ENCODE measurements around the gene ZNF778.

Gene ZNF778

DNA sequence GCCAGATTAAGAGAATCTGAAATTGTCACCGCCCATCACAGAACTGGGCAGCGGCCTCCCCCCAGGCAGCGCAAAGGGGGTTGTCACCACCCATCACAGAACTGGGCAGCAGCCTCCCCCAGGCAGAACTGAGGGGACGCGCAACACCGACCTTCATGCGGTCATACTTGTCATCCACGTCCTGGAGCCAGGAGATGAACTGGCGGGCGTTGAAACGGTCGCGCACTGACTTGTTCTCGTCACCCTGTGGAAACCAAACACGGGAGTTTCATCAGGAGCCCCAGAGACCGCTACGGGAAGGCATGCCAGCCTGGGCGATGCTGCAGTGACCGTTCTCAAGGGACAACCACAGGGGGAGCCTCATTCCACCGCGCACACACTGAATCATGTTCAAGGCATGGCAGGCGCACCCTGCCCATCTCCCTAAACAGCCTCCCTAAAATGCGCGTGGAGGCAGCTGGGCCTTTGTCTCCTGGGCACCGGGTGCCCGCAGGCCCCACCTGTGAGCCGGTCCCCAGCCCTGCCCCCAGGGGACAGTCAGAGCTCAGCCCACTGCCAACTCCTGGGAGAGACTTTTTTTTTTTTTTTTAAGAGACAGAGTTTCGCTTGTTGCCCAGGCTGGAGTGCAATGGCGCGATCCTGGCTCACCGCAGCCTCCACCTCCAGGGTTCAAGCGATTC, 53.3 kb downstream of the ZNF778 start:
- no peak overlapping the region for H3K27ac ChIP-seq (ENCODE audit: low read length)
- H3K36me3 ChIP-seq (ENCODE audit: insufficient read depth, low read depth, low read length) = peaks cover 79% of the 10 kb centered on the region
- H3K9me3 ChIP-seq (ENCODE audit: insufficient read depth, low read depth, low read length) = no peaks in the 10 kb centered on the region
- H3K27me3 ChIP-seq (ENCODE audit: insufficient read depth, low read length) = no peaks in the 10 kb centered on the region
- H3K4me1 ChIP-seq (ENCODE audit: insufficient read depth, low read length) = no peaks in the 10 kb centered on the region
- no peak overlapping the region for H3K4me3 ChIP-seq (ENCODE audit: low read length)
- H3K9ac ChIP-seq (ENCODE audit: low read depth, low read length) = no peak overlapping the region

DNA sequence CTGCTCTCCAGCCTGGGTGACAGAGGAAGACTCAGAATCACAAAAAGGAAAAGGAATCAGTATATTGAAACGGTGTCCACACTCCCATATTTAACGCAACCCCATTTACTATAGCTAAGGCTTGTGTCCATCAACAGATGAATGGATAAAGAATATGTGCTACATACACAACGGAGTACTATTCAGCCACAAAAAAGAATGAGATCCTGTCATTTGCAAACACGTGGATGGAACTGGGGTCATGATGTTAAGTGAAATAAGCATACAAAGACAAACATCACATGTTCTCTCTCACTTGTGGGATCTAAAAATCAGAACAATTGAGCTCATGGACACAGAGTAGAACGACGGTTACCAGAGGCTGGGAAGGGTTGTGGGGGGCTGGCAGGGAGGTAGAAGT, 55.1 kb downstream of the ZNF778 start:
- no peaks in the 10 kb centered on the region for H3K9me3 ChIP-seq (ENCODE audit: insufficient read depth, low read depth, low read length)
- H3K4me1 ChIP-seq (ENCODE audit: insufficient read depth, low read length) = no peaks in the 10 kb centered on the region
- no peaks in the 10 kb centered on the region for H3K27me3 ChIP-seq (ENCODE audit: insufficient read depth, low read length)
- no peak overlapping the region for H3K4me3 ChIP-seq (ENCODE audit: low read length)
- H3K9ac ChIP-seq (ENCODE audit: low read depth, low read length) = no peak overlapping the region
- H3K36me3 ChIP-seq (ENCODE audit: insufficient read depth, low read depth, low read length) = peaks cover 81% of the 10 kb centered on the region
- no peak overlapping the region for H3K27ac ChIP-seq (ENCODE audit: low read length)

DNA sequence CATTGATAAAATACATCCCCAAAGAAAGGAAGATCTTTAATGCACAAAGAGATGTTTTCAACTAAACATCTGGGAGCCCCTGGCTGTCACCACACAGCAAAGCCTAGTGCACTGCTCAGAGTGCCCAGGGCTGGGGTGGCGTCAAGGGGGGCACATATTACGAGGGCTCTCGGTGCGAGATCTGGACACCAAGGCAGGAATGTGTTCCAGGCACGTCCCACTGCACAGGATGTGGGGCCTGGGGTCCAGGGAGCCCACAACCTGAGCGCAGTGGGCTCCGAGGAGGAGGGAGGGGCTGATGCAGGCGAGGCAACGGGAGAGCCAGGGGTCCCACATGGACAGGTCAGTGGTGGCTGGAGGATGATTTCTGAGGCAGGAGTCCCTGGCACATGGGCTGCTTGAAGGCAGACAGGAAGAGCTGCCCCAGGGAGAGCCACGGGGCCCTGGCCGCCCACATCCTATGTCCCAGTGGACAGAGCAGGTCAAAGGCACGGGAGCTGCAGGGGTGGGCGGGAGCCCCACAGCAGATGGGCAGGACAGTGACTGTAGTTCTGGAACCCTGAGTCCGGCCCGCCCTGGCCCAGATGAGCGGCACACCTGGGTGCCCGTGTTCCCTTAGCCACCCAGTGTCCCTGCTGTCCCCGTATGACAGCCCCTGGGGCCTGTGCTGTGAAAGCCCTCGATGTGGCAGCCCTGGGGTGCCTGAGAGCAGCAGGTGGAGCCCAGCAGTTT, 56.4 kb downstream of the ZNF778 start:
- no peak overlapping the region for H3K27ac ChIP-seq (ENCODE audit: low read length)
- H3K9me3 ChIP-seq (ENCODE audit: insufficient read depth, low read depth, low read length) = no peaks in the 10 kb centered on the region
- no peaks in the 10 kb centered on the region for H3K4me1 ChIP-seq (ENCODE audit: insufficient read depth, low read length)
- H3K9ac ChIP-seq (ENCODE audit: low read depth, low read length) = no peak overlapping the region
- H3K36me3 ChIP-seq (ENCODE audit: insufficient read depth, low read depth, low read length) = peaks cover 84% of the 10 kb centered on the region
- no peaks in the 10 kb centered on the region for H3K27me3 ChIP-seq (ENCODE audit: insufficient read depth, low read length)
- no peak overlapping the region for H3K4me3 ChIP-seq (ENCODE audit: low read length)

DNA sequence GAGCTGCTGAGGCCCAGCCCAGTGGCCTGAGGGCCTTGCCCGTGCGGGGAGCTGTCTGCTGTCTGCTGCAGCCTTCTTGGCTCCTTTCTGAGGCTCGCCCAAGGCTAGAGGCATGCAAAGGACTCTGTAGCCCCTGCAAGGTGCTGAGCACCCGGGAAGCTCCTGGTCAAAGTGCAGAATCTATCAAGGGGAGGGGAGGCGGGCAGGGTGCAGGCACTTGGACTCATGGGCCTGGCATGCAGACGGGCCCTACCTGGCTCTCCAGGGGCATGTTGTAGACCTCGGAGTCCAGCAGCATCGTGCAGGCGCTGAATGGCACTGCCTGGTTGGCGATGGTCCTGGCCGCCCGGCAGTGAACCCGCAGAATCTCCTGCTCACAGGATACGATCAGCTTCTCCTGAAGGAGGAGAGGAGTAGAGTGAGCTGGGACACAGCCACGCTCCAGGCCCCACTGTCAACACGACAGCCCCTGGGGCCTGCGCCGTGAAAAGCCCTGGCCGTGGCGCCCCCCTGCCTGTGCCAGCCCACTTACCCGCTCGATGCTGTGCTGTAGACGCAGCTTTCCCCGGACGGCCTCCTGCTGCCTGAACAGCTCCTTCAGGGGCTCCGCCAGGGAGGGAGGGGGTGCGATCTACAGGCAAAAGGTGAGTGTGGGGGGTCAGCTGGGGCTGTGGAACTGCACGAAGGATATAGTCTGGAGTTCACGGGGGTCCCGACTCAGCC, 57.2 kb downstream of the ZNF778 start:
- no peak overlapping the region for H3K4me3 ChIP-seq (ENCODE audit: low read length)
- peaks cover 76% of the 10 kb centered on the region for H3K36me3 ChIP-seq (ENCODE audit: insufficient read depth, low read depth, low read length)
- H3K4me1 ChIP-seq (ENCODE audit: insufficient read depth, low read length) = no peaks in the 10 kb centered on the region
- H3K27me3 ChIP-seq (ENCODE audit: insufficient read depth, low read length) = no peaks in the 10 kb centered on the region
- H3K9ac ChIP-seq (ENCODE audit: low read depth, low read length) = no peak overlapping the region
- no peaks in the 10 kb centered on the region for H3K9me3 ChIP-seq (ENCODE audit: insufficient read depth, low read depth, low read length)
- H3K27ac ChIP-seq (ENCODE audit: low read length) = no peak overlapping the region

DNA sequence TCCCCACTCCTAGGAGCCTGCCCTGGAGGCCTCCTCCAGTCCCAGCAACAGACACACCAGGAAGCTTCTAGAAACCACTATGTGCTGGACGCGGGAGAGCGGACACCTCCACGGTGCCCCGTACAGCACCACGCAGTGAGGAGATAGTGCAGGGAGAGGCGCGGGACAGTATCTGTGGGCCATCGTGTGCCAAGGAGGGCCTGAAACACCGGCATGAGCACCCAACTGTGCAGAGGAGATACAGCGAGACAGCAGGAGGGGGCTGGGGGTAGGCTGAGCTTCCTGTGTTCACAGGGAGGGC, 57.7 kb downstream of the ZNF778 start:
- H3K36me3 ChIP-seq (ENCODE audit: insufficient read depth, low read depth, low read length) = peaks cover 71% of the 10 kb centered on the region

DNA sequence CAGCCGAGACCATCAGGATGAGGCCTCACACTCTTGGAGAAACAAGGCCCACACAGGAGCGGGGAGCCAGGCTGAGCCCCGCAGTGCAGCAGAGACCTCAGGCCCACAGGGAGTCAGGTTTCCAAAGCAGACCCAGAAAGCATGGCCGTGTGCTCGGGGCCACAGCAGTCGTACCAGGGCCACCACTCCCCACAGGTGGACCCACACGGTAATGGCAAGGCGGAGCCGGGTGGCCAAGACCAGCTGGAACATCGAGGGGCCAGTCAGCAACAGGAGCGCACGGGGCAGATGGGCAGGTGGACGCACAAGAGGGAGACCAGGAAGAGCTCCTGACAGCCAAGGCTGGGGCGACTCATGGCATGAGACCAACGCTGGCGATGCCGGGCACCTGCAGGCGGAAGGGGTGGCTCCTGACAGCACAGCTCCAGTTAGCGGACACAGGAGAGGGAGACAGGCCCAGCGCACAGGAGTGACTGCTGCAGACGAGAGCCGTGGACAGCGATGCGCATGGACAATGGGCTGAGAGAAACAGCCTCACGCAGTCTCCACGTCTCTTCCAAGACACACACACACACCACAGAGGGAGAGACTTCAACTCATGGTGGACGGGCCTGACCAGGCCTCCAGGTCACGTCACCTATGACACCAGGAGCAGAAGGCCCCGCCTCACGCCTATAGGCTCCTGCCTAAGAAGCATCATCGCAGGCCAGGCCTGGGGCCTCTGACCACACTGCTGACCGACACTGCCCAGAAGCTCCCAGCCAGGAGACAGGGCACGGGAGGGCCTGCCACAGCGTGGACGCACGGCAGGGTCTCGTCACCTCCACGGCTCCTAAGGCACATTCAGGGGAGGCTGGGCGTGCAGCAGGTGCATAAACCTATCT, 58.6 kb downstream of the ZNF778 start:
- Histone ChIP-seq H3K36me3 (ENCODE audit: insufficient read depth, low read depth, low read length) (peaks cover 67% of the 10 kb centered on the region), H3K4me3 (ENCODE audit: low read length) (no peak overlapping the region), H3K4me1 (ENCODE audit: insufficient read depth, low read length) (no peaks in the 10 kb centered on the region)

More for the DNA sequence above, 57.7 kb downstream of the ZNF778 start:
- Histone ChIP-seq H3K27me3 (ENCODE audit: insufficient read depth, low read length) (no peaks in the 10 kb centered on the region), H3K9ac (ENCODE audit: low read depth, low read length) (no peak overlapping the region), H3K4me3 (ENCODE audit: low read length) (no peak overlapping the region), H3K9me3 (ENCODE audit: insufficient read depth, low read depth, low read length) (no peaks in the 10 kb centered on the region), H3K4me1 (ENCODE audit: insufficient read depth, low read length) (no peaks in the 10 kb centered on the region), H3K27ac (ENCODE audit: low read length) (no peak overlapping the region)

DNA sequence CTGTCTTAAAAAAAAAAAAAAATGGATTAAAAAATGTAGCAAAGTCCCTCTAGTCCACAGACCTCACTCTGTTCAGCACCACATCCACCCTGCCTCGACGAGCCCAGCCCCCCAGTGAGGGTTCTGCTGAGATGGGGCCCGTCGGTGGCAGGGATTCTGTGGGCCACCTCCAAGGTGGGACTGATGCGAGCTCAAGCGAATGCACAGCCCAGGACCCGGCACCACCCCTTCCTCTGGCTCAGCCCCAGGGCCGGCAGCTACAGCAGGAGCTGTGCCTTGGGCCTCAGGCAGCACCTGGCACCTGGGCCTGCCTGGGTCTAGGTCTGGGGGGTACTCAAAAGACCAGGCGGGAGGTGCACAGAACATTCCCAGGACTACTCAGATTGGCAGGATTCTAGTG, 59.5 kb downstream of the ZNF778 start:
- Histone ChIP-seq H3K36me3 (ENCODE audit: insufficient read depth, low read depth, low read length) (peaks cover 65% of the 10 kb centered on the region), H3K9ac (ENCODE audit: low read depth, low read length) (no peak overlapping the region)

More for the DNA sequence above, 58.6 kb downstream of the ZNF778 start:
- no peak overlapping the region for H3K9ac ChIP-seq (ENCODE audit: low read depth, low read length)
- no peaks in the 10 kb centered on the region for H3K27me3 ChIP-seq (ENCODE audit: insufficient read depth, low read length)
- no peaks in the 10 kb centered on the region for H3K9me3 ChIP-seq (ENCODE audit: insufficient read depth, low read depth, low read length)
- H3K27ac ChIP-seq (ENCODE audit: low read length) = no peak overlapping the region

DNA sequence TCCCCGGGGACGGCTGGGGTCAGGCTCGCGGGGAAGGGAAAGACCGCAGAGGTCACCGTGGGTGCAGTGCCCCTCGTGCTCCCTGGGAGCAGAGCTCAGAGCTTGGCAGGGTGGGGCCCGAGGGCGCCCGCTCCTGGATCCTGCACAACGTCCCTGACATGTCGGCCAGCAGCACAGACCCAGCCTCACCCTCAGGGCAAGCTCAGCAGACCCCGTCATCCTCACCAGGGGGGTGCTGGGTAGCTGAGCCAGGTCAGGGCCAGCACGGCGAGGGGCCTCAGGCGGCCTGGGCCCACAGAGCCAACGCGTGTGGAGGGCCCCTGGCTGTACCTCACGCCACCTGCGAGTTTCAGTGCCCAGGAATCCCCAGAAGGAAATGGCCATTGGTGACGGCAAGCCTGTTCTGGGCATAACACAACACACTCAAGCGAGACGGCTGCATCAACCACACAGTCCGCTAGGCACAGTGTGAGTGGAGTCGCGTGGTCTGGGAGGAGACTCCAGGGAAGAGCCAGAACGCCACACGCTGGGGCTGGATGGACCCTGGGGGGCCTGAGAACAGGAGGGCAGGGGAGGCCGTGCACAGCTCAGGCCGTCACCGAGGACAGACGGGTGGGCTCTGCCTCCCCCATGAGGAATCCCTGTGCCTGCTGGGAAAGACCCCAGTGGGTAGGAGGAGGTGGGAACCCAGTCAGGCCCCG, 60.3 kb downstream of the ZNF778 start:
- peaks cover 65% of the 10 kb centered on the region for H3K36me3 ChIP-seq (ENCODE audit: insufficient read depth, low read depth, low read length)

More for the DNA sequence above, 59.5 kb downstream of the ZNF778 start:
- Histone ChIP-seq H3K27ac (ENCODE audit: low read length) (no peak overlapping the region), H3K27me3 (ENCODE audit: insufficient read depth, low read length) (no peaks in the 10 kb centered on the region), H3K4me3 (ENCODE audit: low read length) (no peak overlapping the region), H3K9me3 (ENCODE audit: insufficient read depth, low read depth, low read length) (no peaks in the 10 kb centered on the region), H3K4me1 (ENCODE audit: insufficient read depth, low read length) (no peaks in the 10 kb centered on the region)

DNA sequence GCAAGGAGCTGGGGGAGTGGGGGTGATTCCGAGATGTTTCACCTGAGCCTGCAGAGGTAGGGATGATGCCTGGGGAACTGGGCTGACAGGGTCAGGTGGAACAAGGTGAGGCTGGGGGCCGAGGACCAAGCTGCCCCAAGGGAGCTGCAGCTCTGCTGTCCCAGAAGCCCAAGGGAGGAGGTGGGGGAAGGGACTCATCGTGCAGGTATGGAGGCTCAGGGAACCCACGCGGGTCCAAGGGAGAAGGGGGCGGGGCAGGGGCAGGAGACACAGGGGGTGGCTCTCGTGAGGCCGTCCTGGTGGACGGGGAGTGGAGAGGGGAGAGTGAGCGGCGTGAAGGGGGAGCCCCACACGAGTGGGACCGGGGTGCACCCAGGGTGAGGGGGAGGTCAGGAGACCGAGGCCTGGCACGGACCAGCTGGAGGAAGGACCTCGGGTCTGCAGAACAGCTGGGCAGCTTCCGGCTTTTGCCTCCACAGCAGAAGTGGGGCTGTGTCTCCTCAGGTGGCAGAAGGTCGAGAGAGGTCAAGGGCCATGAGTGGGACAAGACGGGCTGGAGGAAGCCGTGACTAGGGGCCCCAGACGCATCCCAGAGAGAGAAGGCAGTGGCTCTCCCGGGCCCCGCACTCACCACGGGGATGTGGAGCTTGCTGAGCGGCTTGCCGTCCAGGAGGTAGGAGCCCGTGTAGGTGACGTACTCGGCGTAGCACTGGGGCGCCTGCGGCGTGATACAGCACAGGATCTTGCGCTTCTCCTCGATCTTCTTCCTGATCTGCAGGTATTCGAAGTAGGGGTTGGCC, 61.1 kb downstream of the ZNF778 start:
- Histone ChIP-seq H3K36me3 (ENCODE audit: insufficient read depth, low read depth, low read length) (peaks cover 65% of the 10 kb centered on the region), H3K4me1 (ENCODE audit: insufficient read depth, low read length) (no peaks in the 10 kb centered on the region), H3K9ac (ENCODE audit: low read depth, low read length) (no peak overlapping the region; the same call in 1 of the 2 replicates)

More for the DNA sequence above, 60.3 kb downstream of the ZNF778 start:
- Histone ChIP-seq H3K27me3 (ENCODE audit: insufficient read depth, low read length) (no peaks in the 10 kb centered on the region), H3K4me3 (ENCODE audit: low read length) (no peak overlapping the region), H3K4me1 (ENCODE audit: insufficient read depth, low read length) (no peaks in the 10 kb centered on the region), H3K9ac (ENCODE audit: low read depth, low read length) (no peak overlapping the region; the same call in 1 of the 2 replicates), H3K9me3 (ENCODE audit: insufficient read depth, low read depth, low read length) (no peaks in the 10 kb centered on the region), H3K27ac (ENCODE audit: low read length) (no peak overlapping the region)

DNA sequence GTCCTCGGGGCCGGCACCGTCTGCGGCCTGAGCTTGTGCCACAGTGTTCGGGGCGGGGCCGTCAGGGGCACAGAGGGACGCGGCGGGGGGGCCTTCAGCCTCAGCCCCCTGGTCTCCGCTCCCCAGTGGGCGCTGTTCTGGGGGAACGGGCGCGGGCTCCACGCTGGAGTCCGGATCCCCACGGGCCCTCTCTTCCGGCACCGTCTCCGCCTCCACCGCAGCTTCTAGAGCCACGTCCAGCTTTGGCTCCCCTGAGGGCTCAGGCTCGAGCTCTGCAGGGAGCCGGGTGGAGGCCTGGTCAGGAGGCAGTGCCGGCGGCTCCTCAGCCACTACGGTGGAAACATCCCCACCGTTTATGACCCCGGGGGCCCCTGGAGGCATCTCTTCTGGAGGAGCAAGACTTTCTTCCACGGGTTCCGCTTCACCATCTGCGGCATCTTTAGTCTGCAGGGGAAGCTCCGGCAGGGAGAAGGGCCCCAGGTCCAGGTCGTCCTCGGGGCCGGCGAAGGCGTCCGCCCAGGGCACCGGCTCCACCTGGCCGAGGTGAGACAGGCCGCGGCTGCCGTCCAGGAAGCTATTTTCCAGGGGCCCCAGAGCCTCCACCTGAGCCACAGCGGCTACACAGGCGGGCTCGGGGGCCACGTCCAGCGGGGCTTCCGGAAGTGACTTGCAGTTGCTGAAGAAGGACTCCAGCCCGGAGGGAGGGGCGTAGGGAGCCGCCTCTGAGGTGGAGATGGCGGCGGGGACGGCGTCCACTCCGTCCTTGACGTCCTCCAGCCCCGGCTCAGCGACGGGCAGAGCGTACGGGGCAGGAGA, 62.4 kb downstream of the ZNF778 start:
- H3K27me3 ChIP-seq (ENCODE audit: insufficient read depth, low read length) = no peaks in the 10 kb centered on the region
- peaks cover 67% of the 10 kb centered on the region for H3K36me3 ChIP-seq (ENCODE audit: insufficient read depth, low read depth, low read length)
- H3K27ac ChIP-seq (ENCODE audit: low read length) = no peak overlapping the region
- H3K9ac ChIP-seq (ENCODE audit: low read depth, low read length) = no peak overlapping the region
- H3K4me3 ChIP-seq (ENCODE audit: low read length) = no peak overlapping the region
- H3K4me1 ChIP-seq (ENCODE audit: insufficient read depth, low read length) = no peaks in the 10 kb centered on the region
- no peaks in the 10 kb centered on the region for H3K9me3 ChIP-seq (ENCODE audit: insufficient read depth, low read depth, low read length)

More for the DNA sequence above, 61.1 kb downstream of the ZNF778 start:
- no peaks in the 10 kb centered on the region for H3K27me3 ChIP-seq (ENCODE audit: insufficient read depth, low read length)
- no peak overlapping the region for H3K27ac ChIP-seq (ENCODE audit: low read length)
- no peak overlapping the region for H3K4me3 ChIP-seq (ENCODE audit: low read length)
- H3K9me3 ChIP-seq (ENCODE audit: insufficient read depth, low read depth, low read length) = no peaks in the 10 kb centered on the region
